Effector CD8-positive, alpha-beta T cell (primary cell): ENCODE data around the gene ZDHHC11B.
"Not testable (repeated sequence)": the region's sequence is repeated elsewhere in the genome, so short reads cannot be mapped to it uniquely, and the experiment has no call there.

Experiments
- DNase-seq: peaks from one replicate; lab custom pipeline; 2025; lab: John Stamatoyannopoulos, UW

Gene ZDHHC11B

GRCh38 chr5:783881-784427 is 575 bp downstream of the ZDHHC11B start:
- DNase-seq = peak; percentile 25

DNA sequence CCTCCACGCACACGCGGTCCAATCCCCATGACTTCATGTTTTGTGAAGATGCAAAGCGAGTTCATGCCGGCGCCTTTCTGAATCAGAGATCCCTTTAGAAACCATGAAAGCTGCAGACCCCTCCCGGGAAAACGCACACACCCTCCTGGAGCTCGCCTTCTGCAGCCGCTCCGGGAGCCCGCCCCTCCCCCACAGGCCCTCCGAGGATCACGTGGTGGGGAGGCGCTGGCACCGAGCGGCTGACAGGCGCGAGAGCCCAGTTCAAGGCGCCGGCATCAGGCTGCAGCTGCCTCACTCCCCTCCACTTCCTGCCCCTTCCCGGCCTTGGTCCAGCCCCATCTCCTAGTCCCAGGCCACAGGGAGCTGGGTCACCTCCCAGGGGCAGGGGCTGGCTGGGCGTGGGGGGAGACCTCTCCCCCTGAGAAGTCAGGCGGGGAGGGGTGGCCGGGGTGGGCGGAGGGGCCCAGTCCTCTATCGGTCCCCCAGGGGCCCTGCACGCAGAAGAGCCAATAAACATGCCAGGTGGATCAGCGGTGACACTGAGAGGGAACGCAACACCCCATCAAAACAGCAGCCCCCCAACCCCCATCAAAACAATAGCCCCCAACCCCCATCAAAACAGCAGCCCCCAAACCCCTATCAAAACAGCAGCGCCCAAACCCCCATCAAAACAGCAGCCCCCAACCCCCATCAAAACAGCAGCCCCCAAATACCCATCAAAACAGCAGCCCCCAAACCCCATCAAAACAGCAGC is 1.3 kb downstream of the ZDHHC11B start:
- not testable (repeated sequence) for DNase-seq

DNA sequence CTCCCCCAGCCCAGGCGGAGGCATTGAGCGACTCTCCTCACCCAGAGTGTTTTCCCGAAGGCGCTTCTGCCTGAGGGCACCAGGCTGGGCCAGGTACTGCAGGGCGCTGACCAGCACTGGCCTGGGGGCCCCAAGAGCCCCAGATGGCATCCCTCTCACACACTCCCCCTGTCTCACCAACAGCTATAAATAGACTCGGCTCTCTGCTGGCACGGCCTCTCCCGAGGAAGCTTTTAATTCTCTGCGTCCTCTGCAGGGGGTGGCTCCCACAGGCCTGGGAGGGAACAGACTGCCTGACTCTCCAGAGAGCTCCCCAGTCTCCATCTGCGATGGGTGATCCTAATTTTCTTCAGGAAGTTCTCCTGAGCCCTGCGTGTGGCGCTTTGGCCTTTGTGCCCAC is 2.2 kb downstream of the ZDHHC11B start:
- DNase-seq = not testable (repeated sequence)

DNA sequence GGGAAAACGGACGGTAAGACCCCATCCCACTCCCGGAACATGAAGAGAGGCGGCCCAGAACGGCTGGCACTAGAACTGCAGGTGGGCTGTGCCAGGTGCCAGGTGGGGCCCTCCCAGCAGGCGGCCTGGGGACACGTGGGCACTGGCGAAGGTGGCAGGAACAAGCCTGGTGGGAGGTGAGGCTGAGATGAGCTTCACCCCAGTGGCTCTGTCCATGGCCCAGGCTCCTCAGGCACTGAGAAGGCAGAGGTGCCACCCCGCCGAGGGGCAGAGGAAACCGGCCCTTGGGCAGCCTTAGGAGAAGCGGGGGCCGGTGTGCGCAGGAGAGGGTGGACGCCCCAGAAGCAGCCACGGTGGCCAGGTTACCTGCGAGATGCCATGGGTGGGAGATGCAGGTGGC is 4.0 kb downstream of the ZDHHC11B start:
- not testable (repeated sequence) for DNase-seq

- DNase-seq = not testable (repeated sequence)
Measured at GRCh38 chr5:778967-779366, 5.6 kb downstream of the ZDHHC11B start.

DNA sequence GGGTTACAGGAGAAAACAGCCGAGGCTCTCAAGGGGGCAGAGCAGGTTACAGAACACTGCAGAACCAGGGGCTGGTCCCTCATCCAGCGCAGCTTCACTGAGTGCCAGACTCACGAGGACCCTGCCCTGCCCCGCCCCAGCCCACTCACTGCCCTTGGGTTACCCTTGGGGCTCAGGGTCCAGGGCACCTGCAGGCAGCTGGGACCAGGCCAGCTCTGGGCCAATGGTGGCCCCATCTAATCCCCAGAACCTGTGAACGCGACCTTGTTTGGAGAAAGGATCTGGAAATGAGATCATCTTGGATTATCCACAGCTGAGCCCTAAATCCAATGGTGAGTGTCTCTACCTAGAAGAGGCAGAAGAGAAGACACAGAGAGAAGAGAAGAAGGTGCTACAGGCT is 6.1 kb downstream of the ZDHHC11B start:
- DNase-seq = not testable (repeated sequence)

- DNase-seq = no peak
Measured at GRCh38 chr5:777756-778161, 6.8 kb downstream of the ZDHHC11B start.

- no peak for DNase-seq
Measured at GRCh38 chr5:776862-777711, 7.4 kb downstream of the ZDHHC11B start.

GRCh38 chr5:775961-776861 is 8.3 kb downstream of the ZDHHC11B start:
- no peak for DNase-seq

DNA sequence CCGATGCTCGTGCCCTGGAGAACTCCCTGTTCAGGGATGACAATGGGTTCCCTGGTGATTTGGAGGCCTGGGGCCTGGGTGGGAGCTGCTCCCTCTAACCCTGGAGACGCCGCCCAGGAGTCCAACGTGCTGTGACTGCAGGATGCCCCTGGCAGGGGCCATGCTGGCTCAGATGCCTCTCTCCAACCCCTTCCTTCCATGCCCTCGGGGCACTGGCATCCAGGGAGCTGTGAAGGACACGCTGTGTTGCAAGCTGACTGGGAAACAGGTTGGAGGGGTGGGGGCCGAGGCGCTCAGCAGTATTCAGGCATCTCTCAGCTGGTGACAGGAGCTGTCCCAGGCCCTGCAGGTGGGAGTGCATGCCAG is 9.0 kb downstream of the ZDHHC11B start:
- DNase-seq = not testable (repeated sequence)

DNA sequence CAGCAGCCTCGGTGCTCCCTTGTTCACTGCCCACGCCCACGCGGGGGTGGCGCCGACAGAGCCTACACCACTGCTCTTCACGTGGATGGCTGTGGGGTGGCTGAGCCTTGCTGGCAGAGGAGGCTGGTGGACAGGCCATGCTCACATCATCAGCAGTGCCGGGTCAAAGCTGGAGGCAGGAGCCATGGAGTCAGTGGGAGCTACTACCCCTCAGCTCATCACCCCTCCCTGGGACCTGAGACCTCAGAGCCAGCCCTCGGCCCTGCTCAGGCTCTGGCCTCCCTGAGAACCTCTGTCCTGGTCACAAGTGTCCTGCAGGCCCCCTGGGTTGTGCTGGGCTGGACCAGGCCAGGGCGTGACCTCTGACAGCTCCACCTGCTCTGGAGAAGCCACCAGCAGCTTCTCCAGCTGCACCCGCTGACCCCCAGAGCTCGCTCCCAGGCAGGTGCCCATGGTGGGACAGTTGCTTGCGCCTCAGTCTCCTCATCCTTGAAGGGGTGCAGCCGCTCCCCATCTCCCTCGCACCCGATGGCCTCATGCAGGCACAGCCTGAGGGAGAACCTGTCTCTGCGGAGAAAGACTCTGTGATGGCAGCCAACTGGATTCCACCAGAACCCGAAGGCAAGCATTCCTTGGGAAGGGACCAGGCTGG is 9.5 kb downstream of the ZDHHC11B start:
- not testable (repeated sequence) for DNase-seq

DNA sequence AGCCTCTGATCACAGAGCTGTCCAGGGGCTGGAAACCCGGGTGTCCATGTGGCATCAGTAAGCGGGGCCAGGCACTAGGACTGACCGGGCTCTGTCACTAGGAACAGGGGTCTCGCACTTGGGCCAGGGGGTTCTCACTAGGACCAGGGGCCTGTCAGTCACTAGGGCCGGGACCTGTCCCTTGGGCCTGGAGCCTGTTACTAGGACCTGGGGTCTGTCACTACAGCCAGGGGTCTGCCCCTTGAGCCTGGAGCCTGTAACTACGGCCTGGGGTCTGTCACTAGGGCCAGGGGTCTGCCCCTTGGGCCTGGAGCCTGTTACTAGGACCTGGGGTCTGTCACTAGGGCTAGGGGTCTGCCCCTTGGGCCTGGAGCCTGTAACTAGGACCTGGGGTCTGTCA is 10.2 kb downstream of the ZDHHC11B start:
- DNase-seq = not testable (repeated sequence)

- DNase-seq = no peak
Measured at GRCh38 chr5:773517-774264, 10.8 kb downstream of the ZDHHC11B start.

DNA sequence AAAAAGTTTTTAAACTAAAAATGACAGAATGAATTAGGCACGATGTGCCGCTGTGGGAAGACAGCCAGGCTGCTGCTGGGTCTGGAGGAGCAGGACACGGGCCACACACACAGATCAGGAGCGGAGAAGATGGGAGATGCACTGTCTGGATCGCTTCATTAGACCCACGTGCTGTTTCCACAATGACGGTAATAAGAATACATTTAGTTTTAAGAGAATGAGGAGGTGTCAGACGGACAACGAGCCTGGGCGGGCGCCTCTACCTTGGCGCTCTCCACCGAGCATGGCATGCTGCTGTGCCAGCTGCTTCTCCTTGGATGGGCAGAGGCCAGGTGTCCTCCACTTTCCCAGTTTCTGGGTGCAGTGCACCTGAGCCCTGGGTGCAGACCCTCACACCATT is 11.6 kb downstream of the ZDHHC11B start:
- not testable (repeated sequence) for DNase-seq

DNA sequence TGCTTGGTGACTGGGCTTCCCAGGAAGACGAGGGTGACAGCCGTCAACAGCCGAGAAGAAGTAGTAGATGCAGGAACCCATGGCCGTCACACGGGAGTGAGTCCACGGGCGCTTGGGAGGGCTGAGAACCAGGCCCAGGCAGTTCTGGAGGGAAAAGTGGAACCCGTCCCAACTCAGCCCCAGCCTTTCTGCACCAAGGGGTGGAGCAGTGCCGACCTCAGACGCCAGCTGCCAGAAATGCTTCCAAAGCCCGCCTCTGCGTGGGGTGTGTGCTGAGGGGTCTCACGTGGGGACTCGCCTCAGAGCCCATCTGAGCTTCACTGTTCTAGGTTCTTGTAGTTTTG is 12.0 kb downstream of the ZDHHC11B start:
- not testable (repeated sequence) for DNase-seq

DNA sequence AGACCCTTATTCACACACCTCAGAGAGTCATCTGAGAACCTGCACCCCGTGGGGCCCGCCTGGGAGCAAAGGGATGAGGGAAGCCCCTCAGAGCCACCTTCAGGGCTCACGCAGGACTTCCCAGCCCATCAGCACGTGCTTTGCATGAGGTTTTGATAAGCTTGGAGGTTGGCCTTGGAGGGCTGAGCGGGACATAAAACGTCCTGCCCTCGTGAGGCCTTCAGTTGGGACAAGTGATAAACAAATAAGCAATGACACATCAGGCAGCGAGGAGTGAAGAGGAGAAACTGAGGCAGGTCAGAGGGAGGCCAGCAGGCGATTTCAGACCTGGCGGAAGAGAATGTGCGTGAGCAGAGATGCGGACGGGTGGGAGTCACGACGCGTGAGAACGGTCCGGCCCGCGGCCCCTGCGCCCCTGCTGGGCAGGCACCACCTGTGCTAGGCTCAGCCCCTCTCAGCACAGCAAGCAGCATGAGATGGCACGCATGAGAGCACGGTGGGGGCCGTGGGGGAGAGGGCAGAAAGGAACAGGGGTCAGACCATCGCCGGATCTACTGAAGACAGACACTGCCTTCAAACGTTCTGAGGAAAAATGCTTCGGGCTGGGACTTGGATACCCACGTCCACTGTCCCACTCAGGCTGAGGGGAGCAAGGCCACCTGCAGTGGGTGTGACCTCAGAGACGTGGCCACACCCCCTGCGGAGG is 12.5 kb downstream of the ZDHHC11B start:
- not testable (repeated sequence) for DNase-seq

DNA sequence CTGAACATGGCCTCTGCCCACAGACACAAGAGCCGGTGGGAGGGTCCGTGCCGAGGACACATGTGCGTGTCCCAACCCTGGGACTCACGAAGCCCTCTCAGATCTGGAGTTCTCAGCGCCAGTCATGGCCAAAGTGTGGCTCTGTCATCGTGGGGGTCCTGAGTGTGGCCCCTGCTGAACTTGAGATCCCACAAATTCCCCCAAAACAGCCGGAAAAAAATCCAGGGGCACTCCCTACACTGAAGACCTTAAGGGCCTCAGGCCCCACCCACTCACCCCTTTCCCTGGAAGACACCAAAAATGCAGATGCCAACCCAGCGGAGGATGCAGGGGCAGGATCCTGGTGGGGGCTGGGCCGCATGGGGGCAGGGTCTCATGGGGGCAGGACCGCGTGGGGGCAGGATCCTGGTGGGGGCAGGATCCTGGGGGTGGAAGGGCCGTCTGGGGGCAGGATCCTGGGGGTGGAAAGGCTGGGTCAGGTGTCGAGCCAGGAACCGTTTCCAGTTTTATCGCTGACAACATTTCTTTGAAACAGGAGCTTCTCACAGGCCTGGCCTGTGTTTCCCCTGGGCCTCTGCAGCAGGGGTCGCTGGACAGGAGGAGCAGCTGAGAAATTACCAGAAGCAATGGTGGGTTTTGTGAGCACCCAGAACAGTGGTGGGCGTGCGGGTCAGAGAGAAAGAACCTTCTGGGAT is 13.3 kb downstream of the ZDHHC11B start:
- not testable (repeated sequence) for DNase-seq

DNA sequence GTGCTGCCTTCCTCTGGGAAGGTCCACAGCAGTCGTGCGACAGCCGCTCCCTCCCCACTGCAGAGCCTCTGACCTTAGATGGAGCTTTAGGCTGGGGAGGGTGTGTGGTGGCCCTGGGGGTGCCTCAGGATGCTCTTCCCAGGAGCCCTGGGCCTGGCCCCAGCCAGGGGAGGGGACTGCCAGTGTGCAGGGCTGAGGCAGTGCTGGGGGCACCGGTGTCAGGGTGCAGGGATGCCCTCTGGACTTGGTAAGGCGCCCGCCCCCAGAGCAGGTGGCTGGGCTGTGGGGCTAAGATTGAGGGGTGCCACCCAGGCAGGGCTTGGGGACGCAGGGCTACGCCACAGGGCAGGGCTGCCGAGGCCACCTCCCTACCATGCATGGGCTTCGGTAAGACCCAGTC is 13.9 kb downstream of the ZDHHC11B start:
- DNase-seq = not testable (repeated sequence)

- not testable (repeated sequence) for DNase-seq
Measured at GRCh38 chr5:769485-770145, 14.9 kb downstream of the ZDHHC11B start.
